Ishikawa (cell line): Measurements from ENCODE around the gene CHCHD6.

Experiments
- CEBPB ChIP-seq: IDR thresholded peaks from 2 replicates; pipeline ENCODE4 v1.6.1; 2012
- CREB1 ChIP-seq: IDR thresholded peaks from 2 replicates; pipeline ENCODE4 v1.6.1; 2012; ENCODE audit warnings: low read depth
- EGR1 ChIP-seq: IDR thresholded peaks from 2 replicates; pipeline ENCODE4 v1.6.1; 2012
- EP300 ChIP-seq: IDR thresholded peaks from 2 replicates; pipeline ENCODE4 v1.6.1; 2012; ENCODE audit warnings: borderline replicate concordance
- FOXM1 ChIP-seq: IDR thresholded peaks from 2 replicates; pipeline ENCODE4 v1.6.1; 2012; ENCODE audit warnings: low read depth, borderline replicate concordance
- NFIC ChIP-seq: IDR thresholded peaks from 2 replicates; pipeline ENCODE4 v1.6.1; 2012
- RAD21 ChIP-seq: IDR thresholded peaks from 2 replicates; pipeline ENCODE4 v1.6.1; 2012; ENCODE audit warnings: low read depth
- TAF1 ChIP-seq: IDR thresholded peaks from 2 replicates; pipeline ENCODE4 v1.6.1; 2012; ENCODE audit warnings: low read depth, mild to moderate bottlenecking
- TCF12 ChIP-seq: IDR thresholded peaks from 2 replicates; pipeline ENCODE4 v1.6.1; 2012; ENCODE audit warnings: low read depth
- TEAD4 ChIP-seq: IDR thresholded peaks from 2 replicates; pipeline ENCODE4 v1.6.1; 2012
- YY1 ChIP-seq: IDR thresholded peaks from 2 replicates; pipeline ENCODE4 v1.6.1; 2012; ENCODE audit warnings: low read depth
- ZBTB7A ChIP-seq: IDR thresholded peaks from 2 replicates; pipeline ENCODE4 v1.6.1; 2012; ENCODE audit warnings: low read depth
- TF ChIP-seq, protein P1 (sequence below): IDR thresholded peaks from 2 replicates; pipeline ENCODE4 v1.6.1; 2012; ENCODE audit warnings: low read depth, mild to moderate bottlenecking
- TF ChIP-seq, protein P2 (sequence below): IDR thresholded peaks from 2 replicates; pipeline ENCODE4 v1.6.1; 2012
- TF ChIP-seq, protein P3 (sequence below): IDR thresholded peaks from 2 replicates; pipeline ENCODE4 v1.6.1; 2012

Gene CHCHD6

DNA sequence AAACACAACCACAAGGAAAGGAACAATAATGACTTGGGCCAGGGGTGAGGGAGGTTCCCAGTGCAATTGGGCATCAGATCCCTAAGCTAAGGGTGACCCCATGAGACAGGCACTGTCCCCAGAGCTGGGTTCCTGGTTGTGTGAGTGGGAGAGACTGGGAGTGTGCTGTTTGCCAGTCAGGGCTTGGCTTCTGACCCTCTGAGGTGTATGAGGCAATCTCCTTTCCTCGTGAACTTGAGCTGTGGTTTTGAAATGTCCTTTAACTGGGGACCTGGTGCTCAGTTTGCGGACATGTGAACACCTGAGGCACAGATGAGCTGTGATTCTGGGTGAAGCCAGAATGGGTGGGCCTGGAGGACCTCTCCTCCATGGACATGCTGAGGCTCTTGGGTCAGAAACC, 220.4 kb downstream of the CHCHD6 start:
- TF ChIP-seq EGR1 (no peak), RAD21 (no peak), TCF12 (no peak), CEBPB (no peak), NFIC (no peak), FOXM1 (no peak), EP300 (no peak), CREB1 (no peak), YY1 (no peak), TAF1 (no peak), TEAD4 (no peak), ZBTB7A (no peak)
- TF ChIP-seq, protein P1, sequence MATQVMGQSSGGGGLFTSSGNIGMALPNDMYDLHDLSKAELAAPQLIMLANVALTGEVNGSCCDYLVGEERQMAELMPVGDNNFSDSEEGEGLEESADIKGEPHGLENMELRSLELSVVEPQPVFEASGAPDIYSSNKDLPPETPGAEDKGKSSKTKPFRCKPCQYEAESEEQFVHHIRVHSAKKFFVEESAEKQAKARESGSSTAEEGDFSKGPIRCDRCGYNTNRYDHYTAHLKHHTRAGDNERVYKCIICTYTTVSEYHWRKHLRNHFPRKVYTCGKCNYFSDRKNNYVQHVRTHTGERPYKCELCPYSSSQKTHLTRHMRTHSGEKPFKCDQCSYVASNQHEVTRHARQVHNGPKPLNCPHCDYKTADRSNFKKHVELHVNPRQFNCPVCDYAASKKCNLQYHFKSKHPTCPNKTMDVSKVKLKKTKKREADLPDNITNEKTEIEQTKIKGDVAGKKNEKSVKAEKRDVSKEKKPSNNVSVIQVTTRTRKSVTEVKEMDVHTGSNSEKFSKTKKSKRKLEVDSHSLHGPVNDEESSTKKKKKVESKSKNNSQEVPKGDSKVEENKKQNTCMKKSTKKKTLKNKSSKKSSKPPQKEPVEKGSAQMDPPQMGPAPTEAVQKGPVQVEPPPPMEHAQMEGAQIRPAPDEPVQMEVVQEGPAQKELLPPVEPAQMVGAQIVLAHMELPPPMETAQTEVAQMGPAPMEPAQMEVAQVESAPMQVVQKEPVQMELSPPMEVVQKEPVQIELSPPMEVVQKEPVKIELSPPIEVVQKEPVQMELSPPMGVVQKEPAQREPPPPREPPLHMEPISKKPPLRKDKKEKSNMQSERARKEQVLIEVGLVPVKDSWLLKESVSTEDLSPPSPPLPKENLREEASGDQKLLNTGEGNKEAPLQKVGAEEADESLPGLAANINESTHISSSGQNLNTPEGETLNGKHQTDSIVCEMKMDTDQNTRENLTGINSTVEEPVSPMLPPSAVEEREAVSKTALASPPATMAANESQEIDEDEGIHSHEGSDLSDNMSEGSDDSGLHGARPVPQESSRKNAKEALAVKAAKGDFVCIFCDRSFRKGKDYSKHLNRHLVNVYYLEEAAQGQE, result no peak
- TF ChIP-seq, protein P2, sequence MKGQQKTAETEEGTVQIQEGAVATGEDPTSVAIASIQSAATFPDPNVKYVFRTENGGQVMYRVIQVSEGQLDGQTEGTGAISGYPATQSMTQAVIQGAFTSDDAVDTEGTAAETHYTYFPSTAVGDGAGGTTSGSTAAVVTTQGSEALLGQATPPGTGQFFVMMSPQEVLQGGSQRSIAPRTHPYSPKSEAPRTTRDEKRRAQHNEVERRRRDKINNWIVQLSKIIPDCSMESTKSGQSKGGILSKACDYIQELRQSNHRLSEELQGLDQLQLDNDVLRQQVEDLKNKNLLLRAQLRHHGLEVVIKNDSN, result no peak
- TF ChIP-seq, protein P3, sequence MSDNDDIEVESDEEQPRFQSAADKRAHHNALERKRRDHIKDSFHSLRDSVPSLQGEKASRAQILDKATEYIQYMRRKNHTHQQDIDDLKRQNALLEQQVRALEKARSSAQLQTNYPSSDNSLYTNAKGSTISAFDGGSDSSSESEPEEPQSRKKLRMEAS, result no peak

DNA sequence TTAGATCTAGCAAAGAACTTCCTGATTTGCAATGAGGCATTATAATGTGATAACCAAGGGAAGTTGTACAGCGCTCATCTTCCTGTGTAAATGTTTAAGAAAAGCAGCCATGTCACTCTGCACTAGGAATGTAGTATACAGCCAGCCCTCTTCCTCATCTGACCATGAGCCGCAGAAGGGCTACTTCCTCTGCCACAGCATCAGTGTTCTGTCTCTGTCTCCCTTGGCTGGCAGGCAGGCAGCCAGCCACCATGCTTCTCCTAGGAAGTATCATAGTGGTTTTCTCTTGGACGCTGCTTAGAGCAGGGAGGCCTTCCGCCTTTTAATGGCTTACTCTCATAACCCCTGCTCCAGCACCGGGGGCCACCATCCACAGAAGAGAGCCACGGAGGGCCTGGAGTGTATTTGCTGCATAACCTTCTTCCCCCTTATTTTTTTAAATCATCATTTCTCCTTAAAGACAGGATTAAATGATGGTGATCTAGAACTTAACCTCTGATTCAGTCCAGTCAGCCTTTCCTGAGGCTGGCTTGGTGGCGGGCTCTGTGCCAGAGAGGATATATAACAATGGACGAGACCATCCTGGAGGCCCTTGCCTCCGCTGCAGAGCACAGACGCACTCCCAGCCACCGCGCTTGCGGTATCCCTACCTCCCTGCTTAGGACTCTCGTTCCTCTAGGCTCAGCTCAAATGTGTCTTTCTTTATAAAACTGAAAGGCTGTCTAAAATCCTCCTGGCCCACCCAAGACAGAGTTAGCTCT, 221.6 kb downstream of the CHCHD6 start:
- TF ChIP-seq YY1, result no peak
- no peak for TF ChIP-seq CREB1
- TF ChIP-seq EP300, result no peak
- TF ChIP-seq, protein P2, result no peak
- no peak for TF ChIP-seq RAD21
- TF ChIP-seq TAF1, result no peak
- no peak for TF ChIP-seq FOXM1
- no peak for TF ChIP-seq CEBPB
- no peak for TF ChIP-seq NFIC
- TF ChIP-seq, protein P1, result no peak
- no peak for TF ChIP-seq TCF12
- TF ChIP-seq, protein P3, result no peak
- TF ChIP-seq ZBTB7A, result no peak
- TF ChIP-seq TEAD4, result no peak
- TF ChIP-seq EGR1, result no peak

DNA sequence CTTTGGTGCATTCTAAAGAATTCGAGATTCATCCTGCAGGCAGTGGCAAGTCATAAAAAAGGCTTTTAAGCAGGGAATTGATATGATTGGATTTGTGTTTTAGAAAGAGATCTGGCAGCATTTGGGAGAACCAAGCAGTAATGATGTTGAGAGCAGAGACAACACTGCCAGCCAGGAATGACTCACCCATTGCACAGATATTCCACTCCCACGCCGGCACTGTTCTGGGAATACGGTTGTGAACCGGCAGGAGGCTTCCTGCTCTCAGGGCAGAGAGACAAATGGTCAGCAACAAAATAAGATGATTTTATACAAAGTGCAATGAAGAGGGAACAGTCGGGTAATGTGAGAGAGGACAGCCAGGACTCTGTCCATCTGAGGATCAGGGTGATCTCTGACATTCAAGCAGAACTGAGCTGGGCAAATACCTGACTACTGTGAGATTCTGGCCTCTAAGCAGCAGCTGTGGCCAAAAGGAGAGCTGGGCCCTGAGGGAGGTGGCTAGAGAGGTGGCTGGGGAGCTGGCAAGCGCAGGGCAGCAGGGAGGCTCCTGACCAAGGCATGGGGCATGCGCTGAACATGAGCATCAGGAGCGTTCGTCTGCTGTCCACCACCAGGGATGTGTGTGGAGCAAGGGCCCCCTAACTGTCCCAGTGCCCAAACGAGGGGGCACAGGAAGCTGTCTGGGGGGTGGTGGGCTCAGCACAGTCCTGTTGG, 222.8 kb downstream of the CHCHD6 start:
- TF ChIP-seq, protein P2, result no peak
- TF ChIP-seq CEBPB (no peak), EGR1 (no peak), TEAD4 (no peak), EP300 (no peak)

DNA sequence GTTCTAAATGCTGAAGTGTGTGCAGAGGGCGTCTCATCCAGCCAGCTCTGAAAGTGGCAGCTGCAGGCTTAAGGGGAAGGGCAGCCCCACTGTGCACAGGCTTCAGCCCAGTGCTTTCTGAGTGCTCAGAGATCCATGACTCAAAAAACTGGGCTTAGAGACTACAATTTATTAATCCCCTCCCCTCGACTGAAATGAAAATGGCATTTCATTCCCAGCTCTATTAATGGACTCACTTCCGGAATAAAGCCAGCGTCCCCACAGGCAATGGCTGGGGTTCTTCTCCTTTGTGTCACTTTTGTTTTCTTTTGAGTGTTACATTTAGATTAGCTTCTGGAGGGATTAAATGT, 223.3 kb downstream of the CHCHD6 start:
- no peak for TF ChIP-seq YY1
- no peak for TF ChIP-seq EP300
- TF ChIP-seq, protein P3, result no peak
- TF ChIP-seq FOXM1, result no peak
- no peak for TF ChIP-seq RAD21

DNA sequence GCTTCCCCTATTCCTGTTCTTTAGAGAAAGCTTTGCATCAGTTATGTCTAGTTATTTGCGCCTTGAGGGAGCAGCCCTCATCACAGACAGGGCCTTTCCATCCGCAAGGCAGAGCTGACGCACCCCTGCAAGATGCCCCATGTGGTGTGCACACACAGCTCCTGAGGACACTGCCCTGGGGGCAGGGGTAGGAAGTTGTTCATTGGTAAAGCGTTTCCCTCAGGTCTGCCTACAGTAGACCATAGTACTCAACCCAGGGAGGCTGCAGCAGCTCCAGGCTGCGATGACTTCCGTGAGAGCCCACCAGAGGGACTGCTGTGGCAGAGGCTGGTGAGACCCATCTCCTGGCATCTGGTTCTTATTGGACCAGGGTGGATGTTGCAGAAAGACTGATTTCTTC, 223.8 kb downstream of the CHCHD6 start:
- TF ChIP-seq, protein P2, result no peak
